ENCODE data around the gene ST8SIA5.

DNA sequence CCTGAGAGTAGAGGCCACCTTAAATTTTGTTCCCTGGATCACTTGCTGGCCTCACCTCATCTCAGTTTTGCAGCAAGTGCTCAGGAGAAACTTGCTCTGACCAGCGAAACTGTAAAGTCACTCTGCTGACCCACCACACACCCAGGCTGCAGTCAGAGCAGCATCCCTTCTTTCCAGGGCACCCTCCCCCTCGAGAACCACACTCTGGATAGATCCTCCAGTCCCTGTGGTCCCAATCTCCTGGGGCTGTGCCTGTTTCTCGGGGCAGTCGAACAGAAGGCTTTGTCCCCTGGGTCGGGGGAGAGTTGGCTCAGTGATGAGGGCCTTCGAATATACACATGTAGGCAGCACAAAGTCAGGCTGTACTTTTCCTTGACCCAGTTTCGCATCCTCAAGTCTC, 18.4 kb downstream of the ST8SIA5 start:
- no peak for TF ChIP-seq EZH2 (IDR thresholded peaks at IDR 0.05; ENCODE audit: borderline replicate concordance, low read depth, low read length, severe bottlenecking)
- TF ChIP-seq MYC (IDR thresholded peaks at IDR 0.05; ENCODE audit: low read depth, low read length), result no peak
- TF ChIP-seq POLR2A (IDR thresholded peaks at IDR 0.05; ENCODE audit: low read depth, low read length), result no peak
- TF ChIP-seq CTCF (IDR thresholded peaks at IDR 0.05; ENCODE audit: extremely low read depth in 1 of 2, insufficient read depth in 1 of 2, low read depth in 1 of 2, low read length in 2 of 2), result no peak
- no peak for TF ChIP-seq JUN (IDR thresholded peaks at IDR 0.05; ENCODE audit: borderline replicate concordance, insufficient read depth, insufficient read length, low read depth)
- no peak for TF ChIP-seq POLR2AphosphoS5 (IDR thresholded peaks at IDR 0.05; ENCODE audit: insufficient read depth, low read depth, low read length)
- TF ChIP-seq MAX (IDR thresholded peaks at IDR 0.05; ENCODE audit: insufficient read depth, insufficient read length), result no peak
- no peak for TF ChIP-seq GATA2 (IDR thresholded peaks at IDR 0.05; ENCODE audit: insufficient read depth, insufficient read length, low read depth, low read length)
- TF ChIP-seq FOS (IDR thresholded peaks at IDR 0.05; ENCODE audit: borderline replicate concordance, insufficient read depth, low read length), result no peak

Data from endothelial cell of umbilical vein (primary cell).